KBM-7 (cell line): ENCODE data around the gene AK9.
"Not testable (repeated sequence)": the region's sequence is repeated elsewhere in the genome, so short reads cannot be mapped to it uniquely, and the experiment has no call there.

Source experiments
- DNase-seq: peaks from one replicate; pipeline ENCODE4 v3.0.0-alpha.2; 2015
- in situ Hi-C: fragments of 300-500 bp; cut with MboI; formaldehyde crosslinking; loops from 2 replicates; pipeline ENCODE4 v1.14.3; 2020; ENCODE audit warnings: low sequenced_read_pairs, low pct_unique_long_range_greater_than_20kb, mixed read lengths

The AK9 gene

GRCh38 chr6:109690737-109691621 is at the start of gene AK9, which contains the start of gene FIG4:
TSS of gene AK9 (minus strand) at chr6:109691202. CDS start at chr6:109675745, 15,457 bp downstream.
TSS of gene FIG4 (plus strand) at chr6:109691296. CDS start at chr6:109691436, 140 bp downstream.
- in situ Hi-C loops, result no loop called here
- DNase-seq, result peak; percentile 94

- no peak for DNase-seq
- in situ Hi-C loops, result no loop called here
These were observed 49.8 kb upstream of the AK9 start for GRCh38 chr6:109740787-109741186.

GRCh38 chr6:109739686-109740085 is 48.7 kb upstream of the AK9 start:
- in situ Hi-C loops, result no loop called here
- DNase-seq, result no peak

- no peak for DNase-seq
- in situ Hi-C loops, result no loop called here
These were observed 47.7 kb upstream of the AK9 start for GRCh38 chr6:109738667-109739066.

GRCh38 chr6:109738255-109738654 is 47.3 kb upstream of the AK9 start:
- in situ Hi-C loops, result no loop called here
- DNase-seq, result no peak

GRCh38 chr6:109736273-109737025 is 45.4 kb upstream of the AK9 start:
- no peak for DNase-seq
- in situ Hi-C loops, result no loop called here

GRCh38 chr6:109725250-109725649 is 34.2 kb upstream of the AK9 start:
- in situ Hi-C loops, DNase-seq: not testable (repeated sequence)

GRCh38 chr6:109722564-109723254 is 31.7 kb upstream of the AK9 start:
- in situ Hi-C loops, result loop anchor here (25.0 kb wide), 1 partner anchor 315 kb away; no protein-coding TSS in a partner anchor
- DNase-seq, result no peak

GRCh38 chr6:109722011-109722410 is 31.0 kb upstream of the AK9 start:
- in situ Hi-C loops, result loop anchor here (25.0 kb wide), 1 partner anchor 315 kb away; no protein-coding TSS in a partner anchor
- no peak for DNase-seq

- DNase-seq, result no peak
- in situ Hi-C loops, result loop anchor here (25.0 kb wide), 1 partner anchor 317 kb away; no protein-coding TSS in a partner anchor
These were observed 29.3 kb upstream of the AK9 start for GRCh38 chr6:109720311-109720710.

GRCh38 chr6:109718991-109719390 is 28.0 kb upstream of the AK9 start:
- DNase-seq, result no peak
- in situ Hi-C loops, result loop anchor here (25.0 kb wide), 1 partner anchor 318 kb away; no protein-coding TSS in a partner anchor

GRCh38 chr6:109717971-109718370 is 27.0 kb upstream of the AK9 start:
- in situ Hi-C loops, result loop anchor here (25.0 kb wide), 1 partner anchor 319 kb away; no protein-coding TSS in a partner anchor
- peak; percentile 51 for DNase-seq

GRCh38 chr6:109715616-109716015 is 24.6 kb upstream of the AK9 start:
- in situ Hi-C loops, result loop anchor here (25.0 kb wide), 1 partner anchor 322 kb away; no protein-coding TSS in a partner anchor
- DNase-seq, result no peak

GRCh38 chr6:109714611-109715010 is 23.6 kb upstream of the AK9 start:
- in situ Hi-C loops, result loop anchor here (25.0 kb wide), 1 partner anchor 323 kb away; no protein-coding TSS in a partner anchor
- DNase-seq, result no peak

GRCh38 chr6:109714166-109714565 is 23.2 kb upstream of the AK9 start:
- in situ Hi-C loops, result loop anchor here (25.0 kb wide), 1 partner anchor 323 kb away; no protein-coding TSS in a partner anchor

GRCh38 chr6:109713097-109713496 is 22.1 kb upstream of the AK9 start:
- no peak for DNase-seq
- in situ Hi-C loops, result loop anchor here (25.0 kb wide), 1 partner anchor 324 kb away; no protein-coding TSS in a partner anchor

More at GRCh38 chr6:109714166-109714565, 23.2 kb upstream of the AK9 start:
- no peak for DNase-seq

- not testable (repeated sequence) for DNase-seq
- in situ Hi-C loops, result loop anchor here (25.0 kb wide), 1 partner anchor 329 kb away; no protein-coding TSS in a partner anchor
These were observed 17.1 kb upstream of the AK9 start for GRCh38 chr6:109708099-109708498.

GRCh38 chr6:109706513-109706912 is 15.5 kb upstream of the AK9 start:
- no peak for DNase-seq
- in situ Hi-C loops, result loop anchor here (25.0 kb wide), 1 partner anchor 331 kb away; no protein-coding TSS in a partner anchor

- peak; percentile 93 for DNase-seq
- in situ Hi-C loops, result loop anchor here (25.0 kb wide), 1 partner anchor 332 kb away; no protein-coding TSS in a partner anchor
These were observed 14.3 kb upstream of the AK9 start for GRCh38 chr6:109705258-109705657.
